ENCODE measurements around the gene ZEB2.

DNA sequence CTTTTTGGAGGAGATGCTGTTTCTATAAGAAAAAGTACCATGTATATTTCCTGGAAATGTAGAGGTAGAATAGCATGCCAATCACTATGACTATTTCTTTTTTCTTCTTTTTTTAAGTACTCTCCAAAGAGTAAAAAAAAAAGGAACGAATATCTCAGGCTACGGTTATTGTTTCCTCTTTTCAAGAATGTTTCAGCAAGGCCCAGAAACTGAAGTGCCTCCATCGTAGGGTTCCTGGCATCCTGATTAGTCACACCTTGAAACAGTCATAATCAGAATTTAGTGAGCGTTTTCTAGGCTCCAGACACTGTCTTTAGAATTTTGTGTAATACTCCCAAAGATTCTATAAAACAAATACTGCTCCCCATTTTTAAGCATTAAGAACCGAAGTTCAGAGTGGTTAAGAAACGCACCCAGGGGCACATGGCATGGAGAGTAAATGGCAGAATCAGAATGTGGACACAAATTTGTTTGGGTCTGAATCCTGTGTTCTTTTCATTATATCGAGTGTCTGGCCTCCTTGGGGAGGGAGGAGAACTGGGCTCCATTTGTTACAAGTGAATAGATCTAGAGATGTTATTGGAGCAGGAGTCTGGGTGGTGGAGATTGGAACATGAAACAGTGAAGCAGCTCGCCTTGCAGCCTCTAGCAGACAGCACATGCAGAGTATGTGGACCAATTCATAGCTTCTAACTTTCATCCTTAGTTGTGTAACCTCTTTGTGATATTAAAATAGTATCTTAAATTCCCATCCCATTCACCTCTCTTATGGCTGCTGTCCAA, 26.7 kb downstream of the ZEB2 start:
- TF ChIP-seq, protein P1, sequence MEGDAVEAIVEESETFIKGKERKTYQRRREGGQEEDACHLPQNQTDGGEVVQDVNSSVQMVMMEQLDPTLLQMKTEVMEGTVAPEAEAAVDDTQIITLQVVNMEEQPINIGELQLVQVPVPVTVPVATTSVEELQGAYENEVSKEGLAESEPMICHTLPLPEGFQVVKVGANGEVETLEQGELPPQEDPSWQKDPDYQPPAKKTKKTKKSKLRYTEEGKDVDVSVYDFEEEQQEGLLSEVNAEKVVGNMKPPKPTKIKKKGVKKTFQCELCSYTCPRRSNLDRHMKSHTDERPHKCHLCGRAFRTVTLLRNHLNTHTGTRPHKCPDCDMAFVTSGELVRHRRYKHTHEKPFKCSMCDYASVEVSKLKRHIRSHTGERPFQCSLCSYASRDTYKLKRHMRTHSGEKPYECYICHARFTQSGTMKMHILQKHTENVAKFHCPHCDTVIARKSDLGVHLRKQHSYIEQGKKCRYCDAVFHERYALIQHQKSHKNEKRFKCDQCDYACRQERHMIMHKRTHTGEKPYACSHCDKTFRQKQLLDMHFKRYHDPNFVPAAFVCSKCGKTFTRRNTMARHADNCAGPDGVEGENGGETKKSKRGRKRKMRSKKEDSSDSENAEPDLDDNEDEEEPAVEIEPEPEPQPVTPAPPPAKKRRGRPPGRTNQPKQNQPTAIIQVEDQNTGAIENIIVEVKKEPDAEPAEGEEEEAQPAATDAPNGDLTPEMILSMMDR (IDR thresholded peaks at IDR 0.05): no peak
- no peak for TF ChIP-seq POLR2A (IDR thresholded peaks at IDR 0.05)
